ENCODE measurements around the gene KCNH3. TPM values are rescaled to one million over a fixed set of nuclear protein-coding genes. Genes with fewer than 3 reads are reported as not detected.

KCNH3 gene
- total RNA-seq, 2 experiments from 2014 or later, result 0.06 to 0.57 TPM

DNA sequence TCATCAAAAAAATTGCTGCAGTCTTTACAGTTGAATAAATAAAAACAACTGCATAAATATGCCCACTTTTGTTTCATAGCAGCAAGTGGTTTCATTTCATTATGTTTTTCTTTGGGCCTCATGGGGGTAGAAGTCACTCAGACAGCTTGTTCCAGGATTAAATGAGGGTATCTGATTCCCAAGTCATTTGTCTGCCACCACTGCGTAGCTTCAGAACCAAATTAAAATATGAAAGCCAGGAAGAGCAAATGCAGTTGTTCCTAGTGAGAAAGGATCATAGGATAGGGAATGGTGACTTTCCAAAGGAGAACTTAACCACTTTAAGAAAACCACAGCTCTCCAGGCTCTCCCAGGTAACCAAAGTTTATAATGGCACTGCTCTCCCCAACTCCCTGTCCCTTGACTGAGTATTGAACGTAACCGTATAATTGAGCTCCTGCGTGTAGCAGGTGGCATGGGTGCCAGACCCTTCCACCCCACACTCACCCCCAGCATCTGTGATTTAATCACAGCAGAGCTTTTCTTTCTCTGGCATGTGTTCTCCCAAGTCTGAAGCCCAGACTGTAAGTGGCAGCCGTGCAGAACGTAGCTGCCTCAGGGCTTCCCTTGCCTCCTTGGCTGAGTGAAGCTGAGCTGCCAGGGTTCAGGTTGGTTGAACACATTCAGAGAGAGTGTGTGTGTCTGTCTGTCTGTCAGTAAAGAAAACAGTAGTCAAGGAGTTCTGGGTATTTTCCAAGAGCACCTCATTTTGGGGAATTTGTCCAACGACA lies 11.3 kb upstream of the KCNH3 start:
- BruUV-seq (replicated peaks), result no TSS peak
- POLR2A ChIA-PET, result interaction anchor here (0.6 kb wide), 1 partner anchor 136 kb away, joined by 3 read pairs; no protein-coding TSS in a partner anchor
- H4K20me1 ChIP-seq (ENCODE audit: insufficient read depth, low read length), result no peaks in the 10 kb centered on the region
- no peak for DNase-seq (ENCODE audit: low spot score)
- no peak overlapping the region for H3K4me2 ChIP-seq (ENCODE audit: low read length)
- no peaks in the 10 kb centered on the region for H3K9me2 ChIP-seq (ENCODE audit: insufficient read depth, low read length)
- H3K79me2 ChIP-seq (ENCODE audit: insufficient read depth, low read depth, low read length), result no peaks in the 10 kb centered on the region
- no peaks in the 10 kb centered on the region for H3K4me1 ChIP-seq (ENCODE audit: insufficient read depth, low read length, poor library complexity, severe bottlenecking)
- H3K36me3 ChIP-seq (ENCODE audit: insufficient read depth, low read length), result peaks cover 40% of the 10 kb centered on the region
- H2AFZ ChIP-seq (ENCODE audit: low read length), result no peak overlapping the region
- no peak overlapping the region for H3K27ac ChIP-seq (ENCODE audit: low read depth, low read length, poor library complexity, severe bottlenecking)
- H3K4me3 ChIP-seq (ENCODE audit: low read depth, low read length, poor library complexity, severe bottlenecking), result no peak overlapping the region
- CTCF ChIA-PET (ENCODE audit: unreplicated experiment), result no interaction called here
- intact Hi-C loops (cut with micrococcal nuclease; ENCODE audit: unreplicated experiment), result no loop called here
- TF ChIP-seq, protein P1, sequence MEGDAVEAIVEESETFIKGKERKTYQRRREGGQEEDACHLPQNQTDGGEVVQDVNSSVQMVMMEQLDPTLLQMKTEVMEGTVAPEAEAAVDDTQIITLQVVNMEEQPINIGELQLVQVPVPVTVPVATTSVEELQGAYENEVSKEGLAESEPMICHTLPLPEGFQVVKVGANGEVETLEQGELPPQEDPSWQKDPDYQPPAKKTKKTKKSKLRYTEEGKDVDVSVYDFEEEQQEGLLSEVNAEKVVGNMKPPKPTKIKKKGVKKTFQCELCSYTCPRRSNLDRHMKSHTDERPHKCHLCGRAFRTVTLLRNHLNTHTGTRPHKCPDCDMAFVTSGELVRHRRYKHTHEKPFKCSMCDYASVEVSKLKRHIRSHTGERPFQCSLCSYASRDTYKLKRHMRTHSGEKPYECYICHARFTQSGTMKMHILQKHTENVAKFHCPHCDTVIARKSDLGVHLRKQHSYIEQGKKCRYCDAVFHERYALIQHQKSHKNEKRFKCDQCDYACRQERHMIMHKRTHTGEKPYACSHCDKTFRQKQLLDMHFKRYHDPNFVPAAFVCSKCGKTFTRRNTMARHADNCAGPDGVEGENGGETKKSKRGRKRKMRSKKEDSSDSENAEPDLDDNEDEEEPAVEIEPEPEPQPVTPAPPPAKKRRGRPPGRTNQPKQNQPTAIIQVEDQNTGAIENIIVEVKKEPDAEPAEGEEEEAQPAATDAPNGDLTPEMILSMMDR (conservative IDR thresholded peaks at IDR 0.05; ENCODE audit: low read length), result no peak
- no peak for TF ChIP-seq EZH2phosphoT487 (IDR thresholded peaks at IDR 0.05; ENCODE audit: borderline replicate concordance, low read depth, low read length)
- no peaks in the 10 kb centered on the region for H3K9me3 ChIP-seq (ENCODE audit: low read length)

DNA sequence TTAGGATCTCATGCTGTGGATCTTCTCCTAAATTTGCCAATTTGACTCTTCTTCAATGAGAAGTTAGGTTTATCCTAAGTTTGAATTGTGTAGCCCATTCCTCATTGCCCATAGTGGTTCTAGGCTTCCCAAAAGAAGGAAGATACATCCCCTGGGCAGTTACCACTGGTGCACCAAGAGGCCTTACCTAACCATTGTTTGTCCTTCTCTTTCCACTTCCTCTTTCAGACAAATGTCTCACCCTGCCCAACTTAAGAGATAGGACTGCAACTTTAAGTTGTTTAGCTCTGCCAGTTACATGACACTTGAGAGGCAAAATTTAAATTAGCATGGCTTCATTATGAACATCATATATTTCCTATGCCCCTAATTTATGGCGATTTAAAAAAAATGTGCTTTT lies 9.4 kb upstream of the KCNH3 start:
- CTCF ChIA-PET (ENCODE audit: unreplicated experiment), result no interaction called here
- no peak overlapping the region for H3K27ac ChIP-seq (ENCODE audit: low read depth, low read length, poor library complexity, severe bottlenecking)
- H3K79me2 ChIP-seq (ENCODE audit: insufficient read depth, low read depth, low read length), result no peaks in the 10 kb centered on the region
- H3K9me2 ChIP-seq (ENCODE audit: insufficient read depth, low read length), result no peaks in the 10 kb centered on the region
- peaks cover 32% of the 10 kb centered on the region for H3K36me3 ChIP-seq (ENCODE audit: insufficient read depth, low read length)
- H3K4me1 ChIP-seq (ENCODE audit: insufficient read depth, low read length, poor library complexity, severe bottlenecking), result no peaks in the 10 kb centered on the region
- intact Hi-C loops (cut with micrococcal nuclease; ENCODE audit: unreplicated experiment), result no loop called here
- POLR2A ChIA-PET, result interaction anchor here (0.6 to 0.7 kb wide), 3 partner anchors 9 to 198 kb away, joined by 4 read pairs; no protein-coding TSS in a partner anchor
- TF ChIP-seq EZH2phosphoT487 (IDR thresholded peaks at IDR 0.05; ENCODE audit: borderline replicate concordance, low read depth, low read length), result no peak
- TF ChIP-seq, protein P1 (conservative IDR thresholded peaks at IDR 0.05; ENCODE audit: low read length), result no peak
- no peak overlapping the region for H3K4me3 ChIP-seq (ENCODE audit: low read depth, low read length, poor library complexity, severe bottlenecking)
- no TSS peak for BruUV-seq (replicated peaks)
- H3K4me2 ChIP-seq (ENCODE audit: low read length), result no peak overlapping the region
- no peaks in the 10 kb centered on the region for H3K9me3 ChIP-seq (ENCODE audit: low read length)
- no peaks in the 10 kb centered on the region for H4K20me1 ChIP-seq (ENCODE audit: insufficient read depth, low read length)
- no peak overlapping the region for H2AFZ ChIP-seq (ENCODE audit: low read length)
- DNase-seq (ENCODE audit: low spot score), result no peak

DNA sequence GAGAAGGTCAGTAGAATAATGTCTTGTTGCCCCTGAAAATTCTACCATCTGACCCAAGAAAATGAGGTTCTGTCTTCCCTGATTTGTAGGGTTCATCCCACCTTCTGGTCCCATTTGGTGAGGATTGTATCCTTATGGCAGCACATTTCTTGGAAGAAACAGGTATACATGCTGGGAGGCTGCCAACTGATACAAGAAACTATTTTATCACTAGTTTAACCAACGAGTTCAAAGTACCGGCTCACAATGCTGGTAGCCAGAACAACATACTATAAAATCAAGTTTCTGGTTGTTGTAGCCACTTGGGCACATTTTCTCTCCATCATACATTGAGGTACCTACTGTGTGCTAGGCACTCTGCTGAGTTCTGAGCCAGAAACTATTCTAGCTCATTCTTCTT lies 7.1 kb upstream of the KCNH3 start:
- no peak overlapping the region for H3K27ac ChIP-seq (ENCODE audit: low read depth, low read length, poor library complexity, severe bottlenecking)
- peaks cover 11% of the 10 kb centered on the region for H3K4me1 ChIP-seq (ENCODE audit: insufficient read depth, low read length, poor library complexity, severe bottlenecking)
- intact Hi-C loops (cut with micrococcal nuclease; ENCODE audit: unreplicated experiment), result no loop called here
- BruUV-seq (replicated peaks), result no TSS peak
- no peaks in the 10 kb centered on the region for H3K9me2 ChIP-seq (ENCODE audit: insufficient read depth, low read length)
- no peak overlapping the region for H3K4me3 ChIP-seq (ENCODE audit: low read depth, low read length, poor library complexity, severe bottlenecking)
- H3K4me2 ChIP-seq (ENCODE audit: low read length), result no peak overlapping the region
- no peak for DNase-seq (ENCODE audit: low spot score)
- H2AFZ ChIP-seq (ENCODE audit: low read length), result no peak overlapping the region
- H3K79me2 ChIP-seq (ENCODE audit: insufficient read depth, low read depth, low read length), result no peaks in the 10 kb centered on the region
- CTCF ChIA-PET (ENCODE audit: unreplicated experiment), result interaction anchor here (1.3 kb wide), 1 partner anchor 174 kb away, joined by 3 read pairs; no protein-coding TSS in a partner anchor
- H3K9me3 ChIP-seq (ENCODE audit: low read length), result no peaks in the 10 kb centered on the region
- POLR2A ChIA-PET, result interaction anchor here (1.4 to 1.9 kb wide), 2 partner anchors 21 to 165 kb away, joined by 3 to 4 read pairs; partner anchors contain the start of gene SPATS2
- H3K36me3 ChIP-seq (ENCODE audit: insufficient read depth, low read length), result peaks cover 11% of the 10 kb centered on the region; the same call in 1 of the 2 replicates
- no peaks in the 10 kb centered on the region for H4K20me1 ChIP-seq (ENCODE audit: insufficient read depth, low read length)
- no peak for TF ChIP-seq EZH2phosphoT487 (IDR thresholded peaks at IDR 0.05; ENCODE audit: borderline replicate concordance, low read depth, low read length)
